Heart right ventricle (tissue), 16 donors: ENCODE data around the gene NEK4. TPM values are rescaled to one million over a fixed set of nuclear protein-coding genes. Genes with fewer than 3 reads are reported as not detected.

ENCODE experiments used
- ATAC-seq, 8 donors: fragments of 200-7000 bp; cut with Tn5 transposase; one replicate each; pipeline ENCODE4 v1.9.1; 2020; ENCODE audit warnings: mild to moderate bottlenecking in 8 of 8, moderate library complexity in 8 of 8, moderate number of reproducible peaks in 1 of 8
- DNase-seq, 2 donors: peaks; one replicate each; pipeline ENCODE4 v3.0.0-alpha.2; 2020
- H3K27ac ChIP-seq, 10 donors: fragments of 200-600 bp; sonication (generic) in 2 of 10; one replicate each; pipeline versions ENCODE4 v1.5.0 to v1.8.0; 2020 to 2022; ENCODE audit warnings: mild to moderate bottlenecking in 3 of 10
- H3K27me3 ChIP-seq, 7 donors: fragments of 200-600 bp; one replicate each; pipeline ENCODE4 v1.8.0; 2021 to 2022; ENCODE audit warnings: mild to moderate bottlenecking in 2 of 7
- H3K36me3 ChIP-seq, 9 donors: fragments of 200-600 bp; sonication (generic) in 1 of 9; one replicate each; pipeline versions ENCODE4 v1.5.0 to v1.8.0; 2020 to 2022; ENCODE audit warnings: mild to moderate bottlenecking in 2 of 9
- H3K4me1 ChIP-seq, 9 donors: fragments of 200-600 bp; sonication (generic) in 1 of 9; one replicate each; pipeline versions ENCODE4 v1.5.0 to v1.8.0; 2020 to 2022; ENCODE audit warnings: mild to moderate bottlenecking in 4 of 9
- H3K4me3 ChIP-seq, 10 donors: fragments of 200-600 bp; sonication (generic) in 2 of 10; one replicate each; pipeline versions ENCODE4 v1.5.0 to v1.8.0; 2020 to 2022; ENCODE audit warnings: mild to moderate bottlenecking in 7 of 10, moderate library complexity in 2 of 10
- H3K9me3 ChIP-seq, 11 donors: fragments of 200-600 bp in 10 of 11; sonication (generic) in 2 of 11; one replicate each; pipeline versions ENCODE4 v1.5.0 to v1.8.0; 2013 to 2022; ENCODE audit warnings: mild to moderate bottlenecking in 2 of 11, control low read depth in 1 of 11, moderate library complexity in 1 of 11
- WGBS, 2 donors: extraction: QIAGEN DNeasy Blood & Tissue Kit; methylation state at CpG; one replicate each; pipeline ENCODE4 v1.1.7; 2013; ENCODE audit warnings: inconsistent platforms in 1 of 2; 5-methylcytosine and 5-hydroxymethylcytosine counted together
- intact Hi-C, 10 donors: fragments of 100-400 bp; cut with DNase I; formaldehyde crosslinking; loops; one replicate each; pipeline versions ENCODE4 v1.11.1 to v1.14.2; 2022
- polyA plus RNA-seq, 2 donors: library from polyadenylated mRNA; stranded (reverse); fragments of 200-250 nt; gene quantifications; one replicate each; pipeline ENCODE4 v1.2.3, GENCODE V29; 2013
- total RNA-seq, 10 donors: library from RNA; stranded (reverse); fragmentation: NEBNext Ultra II Directional in 3 of 10; extraction: Animal tissue kit (Norgen Biotek cat#: 25700) in 3 of 10; gene quantifications; one replicate each; pipeline versions ENCODE4 v1.2.1 to v1.2.4, GENCODE V29; 2021 to 2023
- TF ChIP-seq, protein P1 (sequence below), 9 donors: fragments of 200-600 bp; sonication (generic) in 2 of 9; IDR thresholded peaks; one replicate each; pipeline versions ENCODE4 v1.5.0 to v1.8.0; 2021 to 2022; ENCODE audit warnings: antibody characterized with exemption in 9 of 9, mild to moderate bottlenecking in 5 of 9, moderate library complexity in 1 of 9
- donor health status: Arrhythmogenic right ventricular cardiomyopathy.
- donor health status: ischemic (EF 13 %, LVEDD 7.1; RV severe dilation, severe dysfunction).
- donor health status: healthy with polysubstance abuse.
- donor health status: DM: no; HTN: yes; CAD: no.
- donor health status: DM: no; HTN: no; CAD: no.
- donor health status: ischemic (EF 25% LVEDD 6.9; RV normal size, moderate dysfunction).
- donor health status: ischemic (EF 25% LVEDD 5.7; RV mildly dilated, moderate dysfunction).
- donor health status: healthy.
- donor health status: DM: yes; HTN: yes; CAD: no.
- donor health status: Ischemic cardiomyopathy.
- donor health status: ischemic (EF 35%, LVEDD 5.7; RV mildly dilated, moderate dysfunction).
- donor health status: nonischemic (EF 11% LVEDD 7.7; RV severe dilation, severe dysfunction).
- donor health status: DM: yes; HTN: yes; CAD: no.
- donor health status: PGD.
- donor health status: ischemic (EF 29% LVEDD 5.4; RV normal size, mild dysfunction).
- donor health status: nonischemic (EF 23%, LVEDD 6.1; RV moderate dilation, normal function).

NEK4 gene
- total and polyA plus RNA-seq, 12 donors: 4.6 to 21.4 (median 16.0) TPM

DNA sequence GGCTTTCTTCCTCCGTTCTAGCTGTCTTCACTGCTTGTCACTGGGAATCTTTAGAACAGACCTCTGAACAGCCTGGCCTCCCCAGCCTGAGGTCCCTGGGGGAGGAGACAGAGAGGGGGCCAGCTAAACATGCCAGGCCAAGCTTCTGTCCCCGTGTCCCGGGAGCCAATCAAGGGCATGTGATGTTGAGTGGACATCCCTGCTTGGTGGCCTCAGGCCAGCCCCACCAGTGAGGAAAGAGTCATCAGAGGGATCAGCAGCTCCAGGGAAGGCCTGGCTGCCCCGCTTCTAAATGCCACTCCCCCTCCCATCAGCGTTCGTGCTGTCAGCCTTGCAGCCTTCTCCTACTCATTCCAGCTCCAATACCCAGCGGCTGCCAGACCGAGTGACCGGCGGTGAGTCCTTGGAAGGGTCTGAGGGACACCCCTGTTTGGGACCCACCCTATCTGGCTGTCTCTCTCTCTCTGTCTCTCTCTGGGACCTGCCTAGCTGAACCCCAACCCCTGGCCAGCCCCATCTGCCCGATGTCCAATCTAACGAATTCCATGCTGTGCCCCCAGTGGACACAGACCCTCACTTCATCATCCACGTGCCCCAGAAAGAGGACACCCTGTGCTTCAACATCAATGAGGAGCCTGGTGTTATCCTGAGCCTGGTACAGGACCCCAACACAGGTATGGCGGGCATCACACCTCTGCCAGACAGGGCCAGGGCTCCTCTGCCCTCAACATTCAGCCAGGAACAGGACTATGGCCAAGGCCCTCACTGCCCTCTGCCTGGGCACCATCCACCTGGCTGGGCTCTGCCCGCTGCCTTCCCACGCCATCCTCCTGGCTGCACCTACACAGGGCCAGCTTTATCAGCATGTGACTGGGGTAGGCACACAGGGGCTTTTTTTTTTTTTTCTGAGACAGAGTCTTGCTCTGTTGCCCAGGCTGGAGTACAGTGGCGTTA, 17.2 kb upstream of the NEK4 start:
- H3K27me3 ChIP-seq: peaks cover 0 to 3% (median 0%) of the 10 kb centered on the region in 7 donors
- H3K9me3 ChIP-seq: no peaks in the 10 kb centered on the region
- H3K27ac ChIP-seq: no peak overlapping the region
- no peaks in the 10 kb centered on the region for H3K4me1 ChIP-seq
- no peak overlapping the region for H3K4me3 ChIP-seq
- H3K36me3 ChIP-seq: no peaks in the 10 kb centered on the region
- TF ChIP-seq, protein P1, sequence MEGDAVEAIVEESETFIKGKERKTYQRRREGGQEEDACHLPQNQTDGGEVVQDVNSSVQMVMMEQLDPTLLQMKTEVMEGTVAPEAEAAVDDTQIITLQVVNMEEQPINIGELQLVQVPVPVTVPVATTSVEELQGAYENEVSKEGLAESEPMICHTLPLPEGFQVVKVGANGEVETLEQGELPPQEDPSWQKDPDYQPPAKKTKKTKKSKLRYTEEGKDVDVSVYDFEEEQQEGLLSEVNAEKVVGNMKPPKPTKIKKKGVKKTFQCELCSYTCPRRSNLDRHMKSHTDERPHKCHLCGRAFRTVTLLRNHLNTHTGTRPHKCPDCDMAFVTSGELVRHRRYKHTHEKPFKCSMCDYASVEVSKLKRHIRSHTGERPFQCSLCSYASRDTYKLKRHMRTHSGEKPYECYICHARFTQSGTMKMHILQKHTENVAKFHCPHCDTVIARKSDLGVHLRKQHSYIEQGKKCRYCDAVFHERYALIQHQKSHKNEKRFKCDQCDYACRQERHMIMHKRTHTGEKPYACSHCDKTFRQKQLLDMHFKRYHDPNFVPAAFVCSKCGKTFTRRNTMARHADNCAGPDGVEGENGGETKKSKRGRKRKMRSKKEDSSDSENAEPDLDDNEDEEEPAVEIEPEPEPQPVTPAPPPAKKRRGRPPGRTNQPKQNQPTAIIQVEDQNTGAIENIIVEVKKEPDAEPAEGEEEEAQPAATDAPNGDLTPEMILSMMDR (IDR thresholded peaks at IDR 0.05): no peak
- peak in 5 of 8 donors; percentile 6 to 41 (median 25) for ATAC-seq
- 60 to 70% methylated on average over 17 of the region's 17 CpGs for WGBS, 2 donors
- intact Hi-C loops: no loop called here
- no peak for DNase-seq

DNA sequence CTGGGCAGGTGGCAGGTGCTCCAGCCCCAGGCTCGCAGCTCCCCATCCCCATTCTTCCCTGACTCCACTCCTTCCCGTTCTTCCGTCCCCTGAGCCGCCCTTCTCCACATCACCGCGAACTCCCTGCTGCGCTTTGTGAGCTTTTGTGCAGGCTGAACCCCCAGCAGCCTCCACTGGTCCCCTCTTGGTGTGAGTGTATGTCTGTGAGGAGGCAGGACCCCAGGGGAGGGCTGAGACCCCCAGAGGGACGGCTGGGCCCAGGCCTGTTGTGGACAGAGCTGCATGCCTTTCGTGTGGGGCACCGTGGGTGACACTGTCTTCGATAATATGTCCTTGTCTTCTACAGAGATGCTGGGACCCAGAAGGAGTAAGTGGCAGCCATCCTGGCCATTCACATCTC, 16.5 kb upstream of the NEK4 start:
- intact Hi-C loops: no loop called here

DNA sequence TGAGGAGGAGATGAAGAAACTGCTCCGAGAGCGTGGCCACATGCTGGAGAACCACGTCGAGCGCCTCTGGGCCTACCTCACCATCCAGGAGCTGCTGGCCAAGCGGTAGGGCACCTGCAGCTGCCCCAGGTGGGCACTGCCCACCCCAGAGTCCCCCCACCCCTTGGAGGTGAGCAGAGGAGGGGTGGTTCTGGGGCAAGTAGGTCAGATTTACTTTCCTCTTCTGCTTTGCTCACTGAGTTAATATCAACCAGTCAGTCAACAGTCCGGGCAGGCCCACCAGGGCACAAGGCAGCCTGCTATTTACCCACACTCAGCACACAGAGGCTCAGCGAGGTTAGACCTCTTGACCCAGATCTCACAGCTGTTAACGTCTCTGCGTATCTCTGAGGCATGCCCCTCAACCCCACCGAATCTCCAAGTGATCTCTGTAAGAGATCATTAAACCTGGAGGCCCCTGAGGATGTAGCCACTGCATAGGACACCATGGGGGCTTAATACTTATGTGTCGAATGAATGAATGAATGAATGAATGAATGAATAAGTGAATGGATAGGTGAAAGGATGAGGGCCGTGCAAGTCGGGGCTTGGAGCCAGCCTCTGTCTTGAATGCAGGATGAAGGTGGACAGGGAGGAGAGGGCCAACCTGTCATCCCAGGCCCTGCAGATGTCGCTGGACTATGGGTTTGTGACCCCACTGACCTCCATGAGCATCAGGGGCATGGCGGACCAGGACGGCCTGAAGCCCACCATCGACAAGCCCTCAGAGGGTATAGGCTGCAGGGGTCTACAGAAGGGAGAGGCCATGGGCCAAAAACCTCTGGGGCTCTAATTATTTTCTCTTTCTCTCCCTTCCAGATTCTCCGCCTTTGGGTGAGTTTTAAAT, 15.8 kb upstream of the NEK4 start:
- TF ChIP-seq, protein P1 (IDR thresholded peaks at IDR 0.05): no peak

More for the DNA sequence above, 16.5 kb upstream of the NEK4 start:
- TF ChIP-seq, protein P1 (IDR thresholded peaks at IDR 0.05): no peak
- H3K4me3 ChIP-seq: no peak overlapping the region
- WGBS, 2 donors: 84 to 85% methylated on average over 11 of the region's 11 CpGs
- H3K9me3 ChIP-seq: no peaks in the 10 kb centered on the region
- peaks cover 0 to 7% (median 0%) of the 10 kb centered on the region in 7 donors for H3K27me3 ChIP-seq
- no peaks in the 10 kb centered on the region for H3K36me3 ChIP-seq
- no peak overlapping the region for H3K27ac ChIP-seq
- H3K4me1 ChIP-seq: no peaks in the 10 kb centered on the region
- ATAC-seq (no peak), DNase-seq (no peak)

GRCh38 chr3:52784931-52785590, 14.3 kb upstream of the NEK4 start:
- ATAC-seq (no peak), DNase-seq (no peak)
- 78 to 80% methylated on average over 5 of the region's 5 CpGs for WGBS, 2 donors
- no peak overlapping the region for H3K27ac ChIP-seq
- intact Hi-C loops: no loop called here
- H3K4me3 ChIP-seq: no peak overlapping the region
- TF ChIP-seq, protein P1 (IDR thresholded peaks at IDR 0.05): no peak
- H3K27me3 ChIP-seq: peaks cover 0 to 8% (median 0%) of the 10 kb centered on the region in 7 donors
- H3K4me1 ChIP-seq: no peaks in the 10 kb centered on the region
- H3K9me3 ChIP-seq: no peaks in the 10 kb centered on the region
- no peaks in the 10 kb centered on the region for H3K36me3 ChIP-seq

More for the DNA sequence above, 15.8 kb upstream of the NEK4 start:
- Histone ChIP-seq H3K27me3 (peaks cover 0 to 8% (median 0%) of the 10 kb centered on the region in 7 donors), H3K27ac (no peak overlapping the region), H3K9me3 (no peaks in the 10 kb centered on the region), H3K36me3 (no peaks in the 10 kb centered on the region), H3K4me3 (no peak overlapping the region), H3K4me1 (no peaks in the 10 kb centered on the region)
- ATAC-seq (no peak), DNase-seq (no peak)
- intact Hi-C loops: no loop called here
- WGBS, 2 donors: 85 to 89% methylated on average over 19 of the region's 19 CpGs
